Activated T-cell treated with anti-CD3 and anti-CD28 coated beads for 1 hour (primary cell): ENCODE results near the gene DHRSX.
"Not testable (repeated sequence)": the region's sequence is repeated elsewhere in the genome, so short reads cannot be mapped to it uniquely, and the experiment has no call there.

Experiments
- DNase-seq: peaks from one replicate; pipeline ENCODE4 v3.0.0-alpha.2; 2020; ENCODE audit warnings: low read depth

DHRSX gene

DNA sequence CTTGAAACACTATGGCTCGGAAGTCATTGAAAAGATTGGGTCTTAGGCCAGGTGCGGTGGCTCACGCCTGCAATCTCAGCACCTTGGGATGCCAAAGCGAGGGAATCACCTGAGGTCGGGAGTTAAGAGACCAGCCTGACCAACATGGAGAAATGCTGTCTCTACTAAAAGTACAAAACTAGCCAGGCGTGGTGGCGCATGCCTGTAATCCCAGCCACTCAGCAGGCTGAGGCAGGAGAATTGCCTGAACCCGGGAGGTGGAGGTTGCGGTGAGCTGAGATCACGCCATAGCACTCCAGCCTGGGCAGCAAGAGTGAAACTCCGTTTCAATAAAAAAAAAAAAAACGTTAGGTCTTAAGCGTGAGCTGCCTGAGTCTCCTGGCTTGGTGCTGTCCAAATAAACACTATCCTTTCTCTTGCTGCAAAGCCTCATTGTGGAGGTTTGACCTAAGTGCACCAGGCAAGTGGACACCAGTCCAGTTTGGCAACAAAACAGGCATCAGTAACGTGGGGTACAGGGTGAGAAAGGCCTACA, 185.9 kb downstream of the DHRSX start:
- DNase-seq = no peak

DNA sequence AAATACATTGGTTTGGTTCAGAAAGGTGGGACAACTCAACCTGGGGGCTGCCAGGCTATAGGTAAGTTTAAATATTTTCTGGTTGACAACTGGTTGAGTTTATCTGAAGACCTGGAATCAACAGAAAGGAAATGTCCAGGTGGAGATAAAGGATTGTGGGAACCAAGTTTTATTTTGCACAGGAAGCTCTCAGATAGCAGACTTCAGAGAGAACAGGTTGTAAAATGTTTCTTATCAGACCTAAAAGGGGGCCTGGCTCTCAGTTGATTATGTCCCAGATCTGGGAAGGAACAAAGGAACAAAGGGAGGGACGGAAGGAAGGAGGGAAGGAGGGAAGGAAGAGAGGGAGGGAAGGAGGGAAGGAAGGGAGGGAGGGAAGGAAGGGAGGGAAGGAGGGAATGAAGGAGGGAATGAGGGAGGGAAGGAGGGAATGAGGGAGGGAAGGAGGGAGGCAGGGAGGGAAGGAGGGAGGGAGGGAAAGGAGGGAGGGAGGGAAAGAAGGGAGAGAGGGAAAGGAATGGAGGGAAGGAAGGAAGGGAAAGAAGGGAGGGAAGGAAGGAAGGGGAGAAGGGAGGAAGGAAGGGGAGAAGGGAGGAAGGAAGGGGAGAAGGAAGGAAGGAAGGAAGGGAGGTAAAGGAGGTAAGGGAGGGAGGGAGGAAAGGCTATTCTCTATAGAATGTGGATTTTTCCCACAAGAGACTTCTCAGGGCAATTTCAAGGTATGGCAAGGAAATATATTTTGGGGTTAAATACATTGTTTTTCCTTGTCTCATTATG, 186.7 kb downstream of the DHRSX start:
- DNase-seq = no peak

DNA sequence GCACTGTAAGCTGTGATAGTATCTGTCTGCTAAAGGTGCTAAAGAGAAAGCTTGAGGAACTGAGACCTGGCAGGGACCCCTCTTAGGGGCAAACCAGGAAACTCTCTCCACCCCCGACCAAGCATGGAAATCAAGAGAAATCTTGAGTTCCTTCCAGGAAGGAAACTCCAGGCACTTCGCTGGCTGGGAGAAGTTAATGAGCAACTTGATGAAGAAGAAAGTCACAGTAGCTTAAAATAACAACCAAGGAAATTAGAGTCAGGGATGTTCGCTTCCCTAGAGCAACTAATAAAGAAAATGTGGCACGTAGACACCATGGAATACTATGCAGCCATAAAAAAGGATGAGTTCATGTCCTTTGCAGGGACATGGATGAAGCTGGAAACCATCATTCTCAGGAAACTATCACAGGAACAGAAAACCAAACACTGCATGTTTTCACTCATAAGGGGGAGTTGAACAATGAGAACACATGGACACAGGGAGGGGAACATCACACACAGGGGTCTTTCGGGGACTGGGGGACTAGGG, 188.7 kb downstream of the DHRSX start:
- not testable (repeated sequence) for DNase-seq

DNA sequence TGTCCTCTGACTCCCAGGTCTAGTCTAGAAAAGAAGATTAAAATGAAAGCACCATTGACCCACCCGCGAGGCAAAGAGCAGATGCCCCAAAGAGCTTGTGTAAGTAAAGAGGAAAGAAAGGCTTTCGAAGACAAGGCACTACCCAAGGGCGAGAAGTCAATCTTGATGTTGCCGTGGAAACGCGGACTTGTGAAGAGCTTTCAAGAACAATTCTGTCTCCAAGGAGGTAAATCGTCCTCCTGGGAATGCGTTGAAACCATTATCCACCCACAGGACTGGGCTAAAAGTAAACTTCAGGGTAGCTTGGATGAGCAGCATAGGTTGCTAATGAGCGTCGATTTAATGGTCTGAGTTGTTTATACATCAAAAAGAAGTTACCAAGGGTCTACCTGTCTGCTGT, 189.3 kb downstream of the DHRSX start:
- no peak for DNase-seq

DNA sequence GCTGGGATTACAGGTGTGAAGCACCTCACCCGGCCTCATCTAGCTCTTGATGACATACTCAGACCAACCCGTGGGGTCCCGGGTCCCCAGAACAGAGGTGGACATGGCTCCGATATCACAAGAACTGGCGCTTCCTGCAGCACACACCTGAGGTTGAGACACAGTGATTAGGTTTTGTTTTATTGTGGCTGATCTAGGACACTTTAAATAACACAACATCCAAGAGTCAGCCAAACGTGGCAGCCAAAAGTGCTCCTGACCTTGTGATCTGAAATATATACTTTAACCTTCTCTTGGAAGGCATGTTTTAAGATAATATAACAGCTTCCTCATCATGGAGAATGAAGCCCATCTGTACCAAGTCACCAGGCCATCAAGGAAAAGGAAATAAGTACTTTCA, 198.9 kb downstream of the DHRSX start:
- DNase-seq = no peak

DNA sequence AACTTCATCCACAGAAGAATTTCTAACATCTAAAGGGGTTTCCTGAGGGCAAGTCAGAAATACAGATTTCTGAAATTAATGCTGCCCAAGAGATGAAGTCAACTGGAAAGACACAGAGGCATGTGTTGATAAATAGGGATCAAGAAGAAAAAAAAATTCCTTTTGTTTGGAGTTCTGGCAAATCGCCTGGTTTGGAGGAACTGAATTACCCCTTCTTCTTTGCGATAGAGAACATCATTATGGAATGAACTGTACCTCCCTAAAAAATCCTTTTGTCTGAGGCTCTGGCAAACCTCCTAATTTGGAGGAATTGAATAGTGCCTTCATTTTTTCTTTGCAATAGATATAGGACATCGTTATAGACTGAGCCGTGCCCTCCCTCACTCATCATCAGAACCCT, 200.9 kb downstream of the DHRSX start:
- DNase-seq = no peak

DNA sequence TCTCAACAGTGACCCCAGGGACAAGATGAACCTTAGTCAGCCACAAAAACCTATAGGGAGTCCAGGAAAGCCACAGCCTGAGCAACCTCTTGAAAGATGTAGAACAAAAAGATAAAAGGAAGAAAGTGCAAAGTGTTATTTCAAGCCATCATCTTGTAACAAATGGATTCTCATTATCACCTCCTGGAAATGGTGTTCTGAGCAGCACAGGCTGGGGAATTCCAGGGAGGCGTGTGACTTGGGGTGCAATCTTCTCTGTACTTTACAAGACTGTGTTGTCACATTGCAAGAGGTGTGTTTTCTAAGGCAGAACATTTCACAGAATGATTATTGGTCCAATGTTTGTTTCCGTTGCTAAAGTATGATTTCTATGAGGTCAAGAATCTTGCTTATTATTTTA, 214.0 kb downstream of the DHRSX start:
- DNase-seq = no peak

DNA sequence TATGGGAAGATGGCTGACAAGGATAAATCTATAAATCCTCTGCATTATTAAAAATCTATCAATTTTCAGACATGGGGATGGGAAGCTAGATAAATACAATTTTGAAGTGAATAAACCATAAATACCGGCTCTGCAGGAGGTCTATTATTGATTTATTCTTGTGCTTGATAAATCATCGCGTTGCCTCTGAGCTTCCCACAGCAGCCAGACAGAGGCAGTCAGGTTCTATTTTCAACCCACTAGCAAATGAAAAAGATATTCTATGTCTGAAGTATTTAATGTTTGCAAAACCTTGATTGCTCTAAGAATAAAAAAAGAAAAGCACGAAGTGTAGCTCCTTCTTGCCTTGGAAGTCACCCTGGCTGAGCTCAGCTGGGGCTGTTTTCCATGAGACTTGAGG, 216.2 kb downstream of the DHRSX start:
- DNase-seq = no peak

DNA sequence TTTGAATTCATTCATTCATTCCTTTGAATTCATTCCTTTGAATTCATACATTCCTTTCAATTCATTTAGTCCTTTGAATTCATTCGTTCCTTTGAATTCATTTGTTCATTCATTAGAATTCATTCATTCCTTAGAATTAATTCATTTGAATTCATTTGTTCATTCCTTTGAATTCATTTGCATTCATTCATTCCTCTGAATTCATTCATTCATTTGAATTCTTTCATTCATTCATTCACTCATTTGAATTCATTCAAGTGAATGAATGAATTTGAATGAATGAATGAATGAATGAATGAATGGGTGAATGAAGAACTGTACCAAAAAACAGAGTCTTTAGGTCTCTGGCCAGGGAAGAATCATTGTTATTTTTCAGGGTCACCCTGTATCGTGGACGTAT, 216.6 kb downstream of the DHRSX start:
- DNase-seq = no peak

DNA sequence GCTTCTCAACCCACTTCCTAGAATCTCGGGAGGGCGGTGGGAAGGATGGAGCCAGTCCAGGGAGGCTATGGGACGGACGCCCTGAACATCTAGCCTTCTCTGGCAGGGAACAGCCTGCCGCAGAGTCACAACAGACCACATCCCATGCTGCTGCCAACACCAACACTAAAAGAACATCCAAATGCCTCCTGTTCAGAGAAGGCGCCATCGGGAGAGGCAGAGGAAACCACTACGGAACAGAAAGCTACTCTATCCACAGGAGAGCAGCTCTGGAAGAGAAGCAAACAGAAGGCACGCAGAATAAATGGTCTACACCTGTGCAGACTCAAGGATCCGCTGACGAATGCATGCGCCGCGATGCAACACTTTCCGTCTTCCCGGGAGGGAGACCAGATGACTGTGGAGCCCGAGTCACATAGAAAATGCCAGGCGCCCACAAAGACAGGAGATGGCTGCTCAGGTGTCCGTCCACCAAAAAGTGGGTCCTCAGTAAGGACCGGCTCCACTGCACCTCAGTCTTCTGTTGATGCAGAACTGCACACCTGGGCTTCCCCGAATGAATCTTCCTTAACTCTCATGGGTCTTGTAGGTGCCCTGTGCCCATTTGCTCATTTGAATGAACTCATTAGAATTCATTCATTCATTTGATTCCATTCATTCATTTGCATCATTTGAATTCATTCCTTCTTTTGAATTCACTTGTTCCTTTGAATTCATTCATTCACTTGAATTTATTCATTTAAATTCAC, 217.5 kb downstream of the DHRSX start:
- DNase-seq = no peak

DNA sequence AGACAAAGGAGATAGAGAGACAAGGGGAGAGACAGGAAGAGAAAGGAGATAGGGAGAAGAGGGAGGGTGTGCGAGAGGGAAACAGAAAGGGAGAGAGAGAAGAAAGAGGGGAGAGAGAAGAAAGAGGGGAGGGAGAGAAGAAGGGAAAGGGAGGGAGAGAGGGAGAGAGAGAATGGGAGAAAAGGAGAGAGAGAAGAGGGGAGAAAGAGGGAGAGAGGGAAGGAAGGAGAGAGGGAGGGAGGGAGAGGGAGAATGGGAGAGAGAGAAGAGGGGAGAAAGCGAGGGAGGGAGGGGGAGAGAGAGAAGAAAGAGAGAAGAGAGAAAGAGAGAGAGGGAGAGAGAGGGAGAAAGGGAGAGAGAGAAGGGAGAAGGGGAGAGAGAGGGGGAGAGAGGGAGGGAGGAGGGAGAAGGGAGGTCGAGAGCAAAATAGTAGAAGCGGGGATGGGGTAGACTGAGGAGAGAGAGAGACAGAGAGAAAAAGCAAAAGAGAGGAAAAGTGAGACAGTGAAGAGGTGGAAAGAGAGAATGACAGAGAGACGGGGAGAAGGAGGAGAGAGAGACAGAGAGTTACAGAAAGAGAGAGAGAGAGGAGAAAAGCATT, 218.2 kb downstream of the DHRSX start:
- no peak for DNase-seq

DNA sequence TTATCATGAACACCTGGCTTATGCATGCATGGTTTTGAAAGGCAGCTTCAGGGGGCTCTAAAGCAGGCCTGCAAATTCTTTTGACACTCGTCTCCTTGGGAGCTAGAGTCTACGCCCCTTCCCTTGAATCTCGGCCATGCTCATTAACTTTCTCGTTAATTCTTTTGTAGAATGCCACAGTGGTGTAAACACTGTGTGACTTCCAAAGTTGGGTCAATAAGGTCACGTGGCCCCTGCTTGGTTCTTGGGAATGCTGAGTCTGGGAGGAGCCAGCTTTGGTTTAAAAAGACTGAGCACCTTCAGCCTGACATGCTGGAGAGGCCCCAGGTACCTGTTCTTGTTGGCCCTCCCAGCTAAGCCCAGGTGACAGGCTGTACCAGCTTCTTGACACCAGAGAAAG, 228.4 kb downstream of the DHRSX start:
- DNase-seq = no peak

DNA sequence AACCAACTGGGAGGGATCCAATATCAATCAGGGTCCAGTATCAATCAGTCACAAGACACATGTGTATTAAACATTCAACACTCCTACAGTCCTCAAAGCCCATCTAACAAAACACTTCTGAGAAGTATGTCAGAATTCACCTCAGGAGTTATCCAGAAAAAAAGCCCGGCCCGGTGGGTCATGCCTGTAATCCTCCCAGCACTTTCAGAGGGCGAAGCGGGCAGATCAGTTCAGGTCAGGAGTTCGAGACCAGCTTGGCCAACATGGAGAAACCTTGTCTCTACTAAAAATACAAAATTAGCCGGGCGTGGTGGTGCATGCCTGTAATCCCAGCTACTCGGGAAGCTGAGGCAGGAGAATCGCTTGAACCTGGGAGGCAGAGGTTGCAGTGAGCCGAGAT, 229.2 kb downstream of the DHRSX start:
- DNase-seq = not testable (repeated sequence)

DNA sequence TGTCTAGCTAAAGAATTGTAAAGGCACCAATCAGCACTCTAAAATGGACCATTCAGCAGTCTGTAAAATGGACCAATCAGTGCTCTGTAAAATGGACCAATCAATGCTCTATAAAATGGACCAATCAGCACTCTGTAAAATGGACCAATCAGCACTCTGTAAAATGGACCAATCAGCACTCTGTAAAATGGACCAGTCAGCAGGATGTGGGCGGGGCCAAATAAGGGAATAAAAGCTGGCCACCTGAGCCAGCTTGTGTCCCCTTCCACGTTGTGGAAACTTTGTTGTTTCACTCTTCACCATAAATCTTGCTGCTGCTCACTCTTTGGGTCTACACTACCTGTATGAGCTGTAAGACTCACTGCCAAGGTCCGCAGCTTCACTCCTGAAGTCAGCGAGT, 230.0 kb downstream of the DHRSX start:
- not testable (repeated sequence) for DNase-seq

DNA sequence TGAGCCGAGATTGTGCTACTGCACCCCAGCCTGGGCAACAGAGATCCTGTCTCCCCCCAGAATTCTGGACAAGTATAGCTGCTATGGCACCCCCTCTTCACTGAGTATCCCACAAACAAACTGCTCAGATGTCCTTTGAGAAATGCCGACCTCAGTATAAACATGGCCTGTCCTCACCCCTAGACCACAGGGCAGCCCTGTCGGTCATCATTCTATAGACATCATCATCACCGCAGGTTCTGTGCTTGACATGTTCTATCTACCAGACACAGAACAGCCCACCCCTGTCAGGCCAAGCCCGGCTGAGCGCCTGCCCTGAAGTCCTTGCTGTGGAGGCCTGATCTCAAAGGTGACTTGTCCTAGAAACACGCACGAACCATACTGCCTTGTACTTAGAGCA, 232.9 kb downstream of the DHRSX start:
- DNase-seq = no peak

DNA sequence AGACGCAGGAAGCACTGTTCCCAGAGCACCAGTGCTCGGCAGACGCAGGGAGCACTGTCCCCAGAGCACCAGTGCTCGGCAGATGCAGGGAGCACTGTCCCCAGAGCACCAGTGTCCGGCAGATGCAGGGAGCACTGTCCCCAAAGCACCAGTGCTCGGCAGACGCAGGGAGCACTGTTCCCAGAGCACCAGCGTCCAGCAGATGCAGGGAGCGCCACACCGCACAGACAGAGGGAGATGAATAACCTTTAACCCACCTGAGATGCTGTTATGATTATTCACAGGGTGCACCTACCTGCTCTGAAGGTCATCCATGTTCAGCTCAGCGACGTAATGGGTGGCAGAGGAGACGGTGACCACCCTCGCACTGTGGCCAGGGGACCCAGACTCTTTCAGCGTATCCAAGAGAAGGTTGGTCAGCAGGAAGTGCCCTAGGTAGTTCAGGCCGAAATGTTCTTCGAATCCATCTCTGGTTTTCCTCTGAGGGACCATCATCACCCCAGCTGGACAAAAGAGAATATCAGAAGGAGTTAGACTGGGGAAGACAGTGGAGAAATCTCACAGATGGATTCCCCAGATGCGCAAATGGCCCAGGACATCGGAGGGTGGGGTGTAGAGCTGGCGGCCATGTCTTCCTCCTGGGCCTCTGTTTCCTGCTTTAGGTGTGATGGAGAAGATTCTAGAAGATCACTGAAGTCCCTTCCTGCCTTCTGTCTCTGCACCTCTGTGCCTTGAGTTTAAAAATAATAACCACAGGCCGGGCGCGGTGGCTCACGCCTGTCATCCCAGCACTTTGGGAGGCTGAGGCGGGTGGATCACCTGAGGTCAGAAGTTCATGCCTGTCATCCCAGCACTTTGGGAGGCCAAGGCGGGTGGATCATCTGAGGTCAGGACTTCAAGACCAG, 234.1 kb downstream of the DHRSX start:
- DNase-seq = no peak

DNA sequence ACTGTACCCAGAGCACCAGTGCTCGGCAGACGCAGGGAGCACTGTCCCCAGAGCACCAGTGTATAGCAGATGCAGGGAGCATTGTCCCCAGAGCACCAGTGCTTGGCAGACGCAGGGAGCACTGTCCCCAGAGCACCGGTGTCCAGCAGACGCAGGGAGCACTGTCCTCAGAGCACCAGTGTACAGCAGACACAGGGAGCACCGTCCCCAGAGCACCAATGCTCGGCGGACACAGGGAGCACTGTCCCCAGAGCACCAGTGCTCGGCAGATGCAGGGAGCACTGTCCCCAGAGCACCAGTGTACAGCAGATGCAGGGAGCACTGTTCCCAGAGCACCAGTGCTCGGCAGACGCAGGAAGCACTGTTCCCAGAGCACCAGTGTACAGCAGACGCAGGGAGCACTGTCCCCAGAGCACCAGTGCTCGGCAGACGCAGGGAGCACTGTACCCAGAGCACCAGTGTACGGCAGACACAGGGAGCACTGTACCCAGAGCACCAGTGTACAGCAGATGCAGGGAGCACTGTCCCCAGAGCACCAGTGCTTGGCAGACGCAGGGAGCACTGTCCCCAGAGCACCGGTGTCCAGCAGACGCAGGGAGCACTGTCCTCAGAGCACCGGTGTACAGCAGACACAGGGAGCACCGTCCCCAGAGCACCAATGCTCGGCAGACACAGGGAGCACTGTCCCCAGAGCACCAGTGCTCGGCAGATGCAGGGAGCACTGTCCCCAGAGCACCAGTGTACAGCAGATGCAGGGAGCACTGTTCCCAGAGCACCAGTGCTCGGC, 234.9 kb downstream of the DHRSX start:
- not testable (repeated sequence) for DNase-seq

DNA sequence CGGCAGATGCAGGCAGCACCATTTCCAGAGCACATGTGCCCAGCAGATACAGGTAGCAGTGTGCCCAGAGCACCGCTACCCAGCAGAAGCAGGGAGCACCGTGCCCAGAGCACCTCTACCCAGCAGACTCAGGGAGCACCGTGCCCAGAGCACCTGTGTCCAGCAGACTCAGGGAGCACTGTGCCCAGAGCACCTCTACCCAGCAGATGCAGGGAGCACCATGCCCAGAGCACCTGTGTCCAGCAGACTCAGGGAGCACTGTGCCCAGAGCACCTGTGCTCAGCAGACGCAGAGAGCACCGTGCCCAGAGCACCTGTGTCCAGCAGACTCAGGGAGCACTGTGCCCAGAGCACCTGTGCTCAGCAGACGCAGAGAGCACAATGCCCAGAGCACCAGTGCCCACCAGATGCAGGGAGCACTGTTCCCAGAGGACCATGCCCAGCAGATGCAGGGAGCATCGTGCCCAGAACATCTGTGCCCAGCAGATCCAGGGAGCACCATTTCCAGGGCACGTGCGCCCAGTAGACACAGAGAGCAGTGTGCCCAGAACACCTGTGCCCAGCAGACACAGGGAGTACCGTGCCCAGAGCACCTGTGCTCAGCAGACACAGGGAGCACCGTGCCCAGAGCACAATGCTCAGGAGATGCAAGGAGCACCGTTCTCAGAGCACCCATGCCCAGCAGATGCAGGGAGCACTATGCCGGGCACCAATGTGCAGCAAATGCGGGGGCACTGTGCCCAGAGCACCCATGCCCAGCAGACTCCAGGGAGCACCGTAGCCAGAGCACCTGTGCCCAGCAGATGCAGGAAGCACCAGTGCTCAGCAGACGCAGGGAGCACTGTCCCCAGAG, 236.4 kb downstream of the DHRSX start:
- no peak for DNase-seq

DNA sequence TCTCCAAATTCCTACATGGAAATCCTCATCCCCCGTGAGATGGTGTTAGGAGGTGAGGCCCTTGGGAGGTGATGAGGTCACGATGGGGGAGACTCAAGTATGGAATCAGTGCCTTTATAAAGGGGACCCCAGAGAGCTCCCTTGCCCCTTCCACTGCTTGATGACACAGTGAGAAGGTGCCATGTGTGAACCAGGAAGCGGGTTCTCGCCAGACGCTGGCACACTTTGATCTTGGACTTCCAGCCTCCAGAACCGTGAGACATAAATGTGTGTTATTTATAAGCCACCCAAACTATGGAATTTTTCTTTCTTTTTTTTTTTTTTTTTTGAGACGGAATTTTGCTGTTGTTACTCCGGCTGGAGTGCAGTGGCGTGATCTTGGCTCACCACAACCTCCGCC, 237.6 kb downstream of the DHRSX start:
- no peak for DNase-seq

DNA sequence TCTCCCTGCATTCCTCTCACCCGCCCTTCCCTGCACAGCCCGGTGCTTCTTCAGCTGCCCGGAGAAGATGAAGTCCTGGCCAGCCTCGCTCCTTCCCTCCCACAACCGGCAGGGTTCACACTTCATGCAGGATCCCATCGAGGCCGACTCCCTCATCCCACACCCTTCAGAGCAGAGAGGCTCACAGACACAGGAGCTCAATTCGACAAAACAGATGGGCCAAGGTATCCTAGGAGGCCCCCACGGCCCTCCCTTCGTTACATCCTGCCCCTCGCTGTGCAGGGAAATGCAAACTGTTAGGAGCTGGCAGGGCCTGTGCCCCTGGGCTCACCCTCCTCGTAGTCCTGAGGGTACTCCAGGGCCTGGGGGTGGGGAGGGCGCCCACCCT, 238.1 kb downstream of the DHRSX start:
- DNase-seq = no peak
